ENCODE measurements around the gene FTCD.

- TF ChIP-seq, protein P1, sequence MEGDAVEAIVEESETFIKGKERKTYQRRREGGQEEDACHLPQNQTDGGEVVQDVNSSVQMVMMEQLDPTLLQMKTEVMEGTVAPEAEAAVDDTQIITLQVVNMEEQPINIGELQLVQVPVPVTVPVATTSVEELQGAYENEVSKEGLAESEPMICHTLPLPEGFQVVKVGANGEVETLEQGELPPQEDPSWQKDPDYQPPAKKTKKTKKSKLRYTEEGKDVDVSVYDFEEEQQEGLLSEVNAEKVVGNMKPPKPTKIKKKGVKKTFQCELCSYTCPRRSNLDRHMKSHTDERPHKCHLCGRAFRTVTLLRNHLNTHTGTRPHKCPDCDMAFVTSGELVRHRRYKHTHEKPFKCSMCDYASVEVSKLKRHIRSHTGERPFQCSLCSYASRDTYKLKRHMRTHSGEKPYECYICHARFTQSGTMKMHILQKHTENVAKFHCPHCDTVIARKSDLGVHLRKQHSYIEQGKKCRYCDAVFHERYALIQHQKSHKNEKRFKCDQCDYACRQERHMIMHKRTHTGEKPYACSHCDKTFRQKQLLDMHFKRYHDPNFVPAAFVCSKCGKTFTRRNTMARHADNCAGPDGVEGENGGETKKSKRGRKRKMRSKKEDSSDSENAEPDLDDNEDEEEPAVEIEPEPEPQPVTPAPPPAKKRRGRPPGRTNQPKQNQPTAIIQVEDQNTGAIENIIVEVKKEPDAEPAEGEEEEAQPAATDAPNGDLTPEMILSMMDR (IDR thresholded peaks at IDR 0.05): no peak
- TF ChIP-seq POLR2A (IDR thresholded peaks at IDR 0.05): no peak
Measured at GRCh38 chr21:46146856-46147255, 8.5 kb downstream of the FTCD start.
